Measurements from ENCODE around the gene DCLRE1A. TPM values are rescaled to one million over a fixed set of nuclear protein-coding genes. Genes with fewer than 3 reads are reported as not detected.

DCLRE1A gene
- polyA plus RNA-seq, 3 donors: 14.1 to 15.3 (median 14.5) TPM

- no peak for DNase-seq
These were observed 47.4 kb downstream of the DCLRE1A start for GRCh38 chr10:113806503-113806902.

GRCh38 chr10:113802997-113803396 is 50.9 kb downstream of the DCLRE1A start:
- no peak for DNase-seq

GRCh38 chr10:113801569-113801968 is 52.3 kb downstream of the DCLRE1A start:
- DNase-seq: no peak

GRCh38 chr10:113791691-113792090 is 62.2 kb downstream of the DCLRE1A start:
- no peak for DNase-seq

GRCh38 chr10:113788604-113789083 is 65.2 kb downstream of the DCLRE1A start:
- DNase-seq: no peak

Other genes starting within 250 kb of the DCLRE1A start
- under 1 TPM; 0.03 to 0.04 (median 0.04) TPM for gene NRAP, start 190.0 kb downstream of the DCLRE1A start, polyA plus RNA-seq (ENCODE audit: insufficient read length in 3 of 3)
- 10 to 100 TPM; 23.9 to 26.7 (median 26.3) TPM for gene CASP7, start 174.2 kb downstream of the DCLRE1A start, polyA plus RNA-seq (ENCODE audit: insufficient read length in 3 of 3)
- gene PLEKHS1, start 102.4 kb downstream of the DCLRE1A start, polyA plus RNA-seq (ENCODE audit: insufficient read length in 3 of 3): under 1 TPM; 0.09 to 0.30 (median 0.29) TPM
- gene NHLRC2, start 579 bp upstream of the DCLRE1A start, polyA plus RNA-seq (ENCODE audit: insufficient read length in 3 of 3): 10 to 100 TPM; 14.4 to 27.3 (median 24.7) TPM
- under 1 TPM in 1 of 3 donors, not detected in 2; 0.10 TPM for gene ADRB1, start 189.8 kb upstream of the DCLRE1A start, polyA plus RNA-seq (ENCODE audit: insufficient read length in 3 of 3)

Measured in renal pelvis (tissue), 4 donors.